CD8-positive, alpha-beta memory T cell (primary cell): ENCODE results near the gene SRPX. TPM values are rescaled to one million over a fixed set of nuclear protein-coding genes. Genes with fewer than 3 reads are reported as not detected.

ENCODE experiments used
- CTCF ChIA-PET: fragments of 350-600 bp; sonication (Branson Sonifier 250); formaldehyde crosslinking; loops from one replicate; lab custom pipeline; 2021; ENCODE audit warnings: antibody characterized with exemption; lab: Charles Lee
- POLR2A ChIA-PET: fragments of 350-600 bp; sonication (Branson Sonifier 250); formaldehyde crosslinking; loops from one replicate; lab custom pipeline; 2021; ENCODE audit warnings: antibody characterized with exemption; lab: Charles Lee
- DNase-seq, 5 donors: peaks; one replicate each; pipeline versions ENCODE4 v3.0.0 to v3.0.0-alpha.2; 2020 to 2022; ENCODE audit warnings: mixed read lengths in 1 of 5
- H3K27ac ChIP-seq: one replicate; pipeline ENCODE4 v1.7.0; 2013; ENCODE audit warnings: low read depth, mild to moderate bottlenecking, low read length, moderate library complexity
- H3K27me3 ChIP-seq: 2 replicates; pipeline ENCODE4 v1.7.0; 2013; ENCODE audit warnings: low read length, mild to moderate bottlenecking; ENCODE audit not compliant: insufficient read depth, poor library complexity, severe bottlenecking
- H3K36me3 ChIP-seq: 2 replicates; pipeline ENCODE4 v1.7.0; 2013; ENCODE audit warnings: mild to moderate bottlenecking, low read length, moderate library complexity; ENCODE audit not compliant: insufficient read depth
- H3K4me1 ChIP-seq: 2 replicates; pipeline ENCODE4 v1.7.0; 2013; ENCODE audit warnings: mild to moderate bottlenecking, low read length, moderate library complexity; ENCODE audit not compliant: insufficient read depth
- H3K4me3 ChIP-seq: 2 replicates; pipeline ENCODE4 v1.7.0; 2013; ENCODE audit warnings: mild to moderate bottlenecking, low read length
- H3K9me3 ChIP-seq: 2 replicates; pipeline ENCODE4 v1.7.0; 2013; ENCODE audit warnings: mild to moderate bottlenecking, low read length
- H3K27ac Mint-ChIP-seq, 8 donors: one replicate each; pipeline ENCODE4 v1.8.0; 2020 to 2021; ENCODE audit warnings: mixed read lengths in 8 of 8, mild to moderate bottlenecking in 6 of 8, inconsistent platforms in 3 of 8, moderate library complexity in 3 of 8
- H3K27me3 Mint-ChIP-seq, 2 donors: one replicate each; pipeline ENCODE4 v1.8.0; 2020 to 2021; ENCODE audit warnings: mixed read lengths in 2 of 2, mild to moderate bottlenecking in 1 of 2, moderate library complexity in 1 of 2
- H3K36me3 Mint-ChIP-seq, 3 donors: one replicate each; pipeline ENCODE4 v1.8.0; 2020 to 2021; ENCODE audit warnings: mixed read lengths in 3 of 3, inconsistent platforms in 1 of 3, mild to moderate bottlenecking in 1 of 3
- H3K4me1 Mint-ChIP-seq, 3 donors: one replicate each; pipeline ENCODE4 v1.8.0; 2020 to 2021; ENCODE audit warnings: mixed read lengths in 3 of 3, inconsistent platforms in 1 of 3, mild to moderate bottlenecking in 1 of 3
- H3K4me3 Mint-ChIP-seq, 7 donors: one replicate each; pipeline ENCODE4 v1.8.0; 2020 to 2021; ENCODE audit warnings: mixed read lengths in 7 of 7, mild to moderate bottlenecking in 6 of 7, moderate library complexity in 4 of 7, inconsistent platforms in 2 of 7
- H3K9me3 Mint-ChIP-seq, 5 donors: one replicate each; pipeline ENCODE4 v1.8.0; 2020 to 2022; ENCODE audit warnings: mixed read lengths in 5 of 5, mild to moderate bottlenecking in 3 of 5, moderate library complexity in 2 of 5, inconsistent platforms in 1 of 5
- polyA plus RNA-seq: library from polyadenylated mRNA; unstranded; fragments of 300-500 nt; fragmentation: Illumina TruSeq; gene quantifications from one replicate; pipeline ENCODE4 v1.2.3, GENCODE V29; 2021
- total RNA-seq, 2 experiments: library from RNA; stranded (reverse); gene quantifications; one replicate each; pipeline ENCODE4 v1.2.3, GENCODE V29; 2021

SRPX gene
- total and polyA plus RNA-seq, 3 experiments from 2014 or later: 0.18 TPM; not detected in 2

- no peak overlapping the region for H3K27ac Mint-ChIP-seq
- Histone ChIP-seq H3K27me3 (no peaks in the 10 kb centered on the region), H3K9me3 (no peaks in the 10 kb centered on the region), H3K27ac (no peak overlapping the region), H3K36me3 (no peaks in the 10 kb centered on the region), H3K4me3 (no peak overlapping the region), H3K4me1 (no peaks in the 10 kb centered on the region)
- H3K4me1 Mint-ChIP-seq: no peaks in the 10 kb centered on the region
- H3K27me3 Mint-ChIP-seq: peaks cover 9 to 23% of the 10 kb centered on the region in 2 donors
- no peak overlapping the region for H3K4me3 Mint-ChIP-seq
- POLR2A ChIA-PET: no interaction called here
- no peaks in the 10 kb centered on the region for H3K9me3 Mint-ChIP-seq
- CTCF ChIA-PET: no interaction called here
- H3K36me3 Mint-ChIP-seq: no peaks in the 10 kb centered on the region
- no peak for DNase-seq
These were observed 28.5 kb downstream of the SRPX start for GRCh38 chrX:38192007-38192810.

- H3K27ac ChIP-seq: no peak overlapping the region
- no peak overlapping the region for H3K4me3 Mint-ChIP-seq
- H3K27me3 ChIP-seq: no peaks in the 10 kb centered on the region
- H3K4me1 ChIP-seq: no peaks in the 10 kb centered on the region
- ChIA-PET POLR2A (no interaction called here), CTCF (no interaction called here)
- no peaks in the 10 kb centered on the region for H3K9me3 ChIP-seq
- H3K36me3 ChIP-seq: no peaks in the 10 kb centered on the region
- no peaks in the 10 kb centered on the region for H3K36me3 Mint-ChIP-seq
- no peak overlapping the region for H3K4me3 ChIP-seq
- peaks cover 4 to 22% of the 10 kb centered on the region in 2 donors for H3K27me3 Mint-ChIP-seq
- no peak overlapping the region for H3K27ac Mint-ChIP-seq
- no peaks in the 10 kb centered on the region for H3K4me1 Mint-ChIP-seq
- DNase-seq: no peak
- no peaks in the 10 kb centered on the region for H3K9me3 Mint-ChIP-seq
These were observed 31.0 kb downstream of the SRPX start for GRCh38 chrX:38189431-38190250.

DNA sequence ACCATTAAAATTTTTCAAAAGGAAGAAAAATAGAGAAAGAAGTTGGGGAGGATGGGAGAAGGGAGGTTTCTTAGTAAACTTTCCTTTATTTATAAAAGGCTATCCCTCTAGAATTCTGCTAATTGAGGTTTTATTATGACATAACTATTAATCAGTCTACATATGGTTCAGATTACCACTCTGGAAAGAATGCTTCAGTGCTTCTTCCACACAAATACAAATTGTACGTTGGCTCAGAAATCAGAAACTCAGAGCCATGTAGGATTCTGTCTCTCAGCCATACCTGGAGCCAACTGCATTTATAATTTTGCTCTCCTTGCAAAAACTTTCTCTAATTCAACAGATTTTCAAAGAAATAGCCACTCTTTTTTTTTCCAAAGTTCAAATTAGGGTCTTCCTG, 37.1 kb downstream of the SRPX start:
- ChIA-PET CTCF (no interaction called here), POLR2A (no interaction called here)
- H3K27me3 Mint-ChIP-seq: peaks cover 14 to 15% of the 10 kb centered on the region in 2 donors
- no peaks in the 10 kb centered on the region for H3K4me1 Mint-ChIP-seq
- Histone ChIP-seq H3K36me3 (no peaks in the 10 kb centered on the region), H3K4me3 (no peak overlapping the region), H3K9me3 (no peaks in the 10 kb centered on the region), H3K4me1 (no peaks in the 10 kb centered on the region), H3K27ac (no peak overlapping the region), H3K27me3 (no peaks in the 10 kb centered on the region)
- H3K4me3 Mint-ChIP-seq: no peak overlapping the region
- H3K27ac Mint-ChIP-seq: no peak overlapping the region
- no peaks in the 10 kb centered on the region for H3K36me3 Mint-ChIP-seq
- peaks cover 0 to 3% (median 0%) of the 10 kb centered on the region in 5 donors for H3K9me3 Mint-ChIP-seq
- DNase-seq: no peak

GRCh38 chrX:38181357-38181756, 39.3 kb downstream of the SRPX start:
- no peak overlapping the region for H3K4me3 Mint-ChIP-seq

DNA sequence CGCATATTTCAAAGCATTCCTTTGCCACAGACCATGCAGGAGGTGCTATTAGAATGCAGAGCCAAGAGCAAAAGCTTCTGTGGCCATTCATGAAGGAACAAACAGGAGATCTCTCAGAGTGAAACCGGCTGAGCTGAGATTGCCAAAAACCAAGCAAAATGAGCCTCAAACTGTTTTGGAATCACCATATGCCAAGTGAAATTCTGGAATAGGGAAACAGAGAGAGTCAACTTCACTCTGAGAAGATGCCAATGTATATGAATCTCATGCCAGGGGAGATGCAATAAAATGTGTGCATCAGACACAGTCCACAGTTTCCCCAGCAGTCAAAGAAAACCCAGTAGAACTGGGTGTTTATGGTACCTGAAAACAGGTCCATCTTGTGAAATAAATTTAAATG, 42.3 kb downstream of the SRPX start:
- H3K4me3 Mint-ChIP-seq: no peak overlapping the region
- Histone ChIP-seq H3K4me3 (no peak overlapping the region), H3K27ac (no peak overlapping the region), H3K9me3 (no peaks in the 10 kb centered on the region), H3K27me3 (no peaks in the 10 kb centered on the region), H3K4me1 (no peaks in the 10 kb centered on the region), H3K36me3 (no peaks in the 10 kb centered on the region)
- CTCF ChIA-PET: no interaction called here
- peaks cover 0 to 3% (median 0%) of the 10 kb centered on the region in 5 donors for H3K9me3 Mint-ChIP-seq
- peaks cover 8 to 20% of the 10 kb centered on the region in 2 donors for H3K27me3 Mint-ChIP-seq
- no peak for DNase-seq
- H3K4me1 Mint-ChIP-seq: no peaks in the 10 kb centered on the region
- POLR2A ChIA-PET: no interaction called here
- no peaks in the 10 kb centered on the region for H3K36me3 Mint-ChIP-seq
- H3K27ac Mint-ChIP-seq: no peak overlapping the region

More at GRCh38 chrX:38181357-38181756, 39.3 kb downstream of the SRPX start:
- Histone ChIP-seq H3K36me3 (no peaks in the 10 kb centered on the region), H3K27me3 (no peaks in the 10 kb centered on the region), H3K4me1 (no peaks in the 10 kb centered on the region), H3K4me3 (no peak overlapping the region), H3K27ac (no peak overlapping the region), H3K9me3 (no peaks in the 10 kb centered on the region)
- no peaks in the 10 kb centered on the region for H3K36me3 Mint-ChIP-seq
- POLR2A ChIA-PET: no interaction called here
- H3K27me3 Mint-ChIP-seq: peaks cover 12 to 22% of the 10 kb centered on the region in 2 donors
- CTCF ChIA-PET: no interaction called here
- no peak for DNase-seq
- H3K9me3 Mint-ChIP-seq: peaks cover 0 to 3% (median 0%) of the 10 kb centered on the region in 5 donors
- H3K27ac Mint-ChIP-seq: no peak overlapping the region
- no peaks in the 10 kb centered on the region for H3K4me1 Mint-ChIP-seq

DNA sequence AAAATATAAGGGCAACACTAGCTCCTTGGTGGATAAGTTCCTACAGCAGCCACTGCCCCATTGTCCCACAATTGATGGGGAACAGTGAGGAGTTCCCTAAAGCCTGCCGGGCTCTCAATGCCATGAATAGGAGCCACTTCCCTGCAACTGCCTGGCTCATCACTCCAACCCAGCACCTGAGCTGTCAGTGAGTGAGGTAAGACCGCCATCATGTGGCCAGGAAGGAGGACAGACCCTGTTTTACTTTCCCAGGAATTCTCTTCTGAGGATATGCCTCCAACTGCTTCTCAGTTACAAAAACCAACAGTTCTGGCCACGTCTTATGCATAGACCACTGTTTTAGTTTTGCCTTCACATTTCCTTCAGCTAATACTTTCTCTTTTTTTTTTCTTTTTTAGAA, 45.5 kb downstream of the SRPX start:
- peak overlapping the region in 1 of 8 donors; percentile 3 for H3K27ac Mint-ChIP-seq
- H3K27me3 ChIP-seq: no peaks in the 10 kb centered on the region
- no peak overlapping the region for H3K4me3 ChIP-seq
- H3K4me1 Mint-ChIP-seq: no peaks in the 10 kb centered on the region
- H3K9me3 ChIP-seq: no peaks in the 10 kb centered on the region
- H3K36me3 Mint-ChIP-seq: no peaks in the 10 kb centered on the region
- no peak for DNase-seq
- peaks cover 8 to 20% of the 10 kb centered on the region in 2 donors for H3K27me3 Mint-ChIP-seq
- no peak overlapping the region for H3K27ac ChIP-seq
- H3K4me3 Mint-ChIP-seq: no peak overlapping the region
- no peaks in the 10 kb centered on the region for H3K36me3 ChIP-seq
- ChIA-PET CTCF (no interaction called here), POLR2A (no interaction called here)
- H3K9me3 Mint-ChIP-seq: no peaks in the 10 kb centered on the region
- no peaks in the 10 kb centered on the region for H3K4me1 ChIP-seq

- POLR2A ChIA-PET: no interaction called here
These were observed 48.1 kb downstream of the SRPX start for GRCh38 chrX:38172596-38172995.

DNA sequence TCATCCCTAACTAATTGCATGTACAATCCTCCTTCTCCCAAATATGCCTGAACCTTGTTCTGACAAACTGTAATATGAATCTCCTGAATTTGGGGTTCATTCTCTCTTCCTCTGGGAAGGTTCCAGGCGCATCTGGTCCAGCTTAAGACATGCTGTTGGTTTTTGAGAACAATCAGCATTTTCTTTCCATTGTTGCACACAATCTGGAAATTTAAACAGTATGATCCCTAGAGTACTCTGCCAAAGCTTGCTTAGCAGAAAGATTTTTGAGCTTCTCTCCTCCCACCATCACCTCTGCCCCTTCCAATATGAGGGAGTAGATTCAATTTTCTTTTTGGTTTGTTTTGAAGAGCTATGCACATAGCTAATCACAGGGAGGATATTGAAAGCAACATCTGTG, 50.1 kb downstream of the SRPX start:
- H3K27me3 Mint-ChIP-seq: peaks cover 0 to 6% of the 10 kb centered on the region in 2 donors
- Histone ChIP-seq H3K36me3 (no peaks in the 10 kb centered on the region), H3K9me3 (no peaks in the 10 kb centered on the region), H3K4me1 (no peaks in the 10 kb centered on the region), H3K27me3 (no peaks in the 10 kb centered on the region), H3K27ac (no peak overlapping the region), H3K4me3 (no peak overlapping the region)
- ChIA-PET CTCF (no interaction called here), POLR2A (no interaction called here)
- H3K27ac Mint-ChIP-seq: no peak overlapping the region
- no peaks in the 10 kb centered on the region for H3K36me3 Mint-ChIP-seq
- no peaks in the 10 kb centered on the region for H3K9me3 Mint-ChIP-seq
- no peak for DNase-seq
- no peak overlapping the region for H3K4me3 Mint-ChIP-seq
- no peaks in the 10 kb centered on the region for H3K4me1 Mint-ChIP-seq

More at GRCh38 chrX:38172596-38172995, 48.1 kb downstream of the SRPX start:
- Histone ChIP-seq H3K9me3 (no peaks in the 10 kb centered on the region), H3K27ac (no peak overlapping the region), H3K4me3 (no peak overlapping the region), H3K36me3 (no peaks in the 10 kb centered on the region), H3K27me3 (no peaks in the 10 kb centered on the region), H3K4me1 (no peaks in the 10 kb centered on the region)
- Mint-ChIP-seq H3K4me3 (no peak overlapping the region), H3K27ac (no peak overlapping the region), H3K9me3 (no peaks in the 10 kb centered on the region), H3K36me3 (no peaks in the 10 kb centered on the region), H3K27me3 (peaks cover 2 to 14% of the 10 kb centered on the region in 2 donors), H3K4me1 (no peaks in the 10 kb centered on the region)
- DNase-seq: no peak
- CTCF ChIA-PET: no interaction called here
